Upper lobe of left lung (tissue), 6 donors: ENCODE measurements around the gene TIRAP. TPM values are rescaled to one million over a fixed set of nuclear protein-coding genes. Genes with fewer than 3 reads are reported as not detected.

Source experiments
- ATAC-seq, 2 donors: fragments of 200-7000 bp; cut with Tn5 transposase; one replicate each; pipeline ENCODE4 v1.9.1; 2022; ENCODE audit warnings: mild to moderate bottlenecking in 2 of 2, moderate library complexity in 2 of 2; ENCODE audit not compliant: low FRiP score in 2 of 2
- DNase-seq, 2 donors: peaks; one replicate each; pipeline ENCODE4 v3.0.0-alpha.2; 2019 to 2020
- H3K27ac ChIP-seq, 4 donors: fragments of 200-600 bp; sonication (generic); one replicate each; pipeline ENCODE4 v1.5.1; 2016 to 2019
- H3K27me3 ChIP-seq, 4 donors: fragments of 200-600 bp; sonication (generic); one replicate each; pipeline ENCODE4 v1.5.1; 2017 to 2019
- H3K36me3 ChIP-seq, 4 donors: fragments of 200-600 bp; sonication (generic); one replicate each; pipeline ENCODE4 v1.5.1; 2016 to 2019
- H3K4me1 ChIP-seq, 4 donors: fragments of 200-600 bp; sonication (generic); one replicate each; pipeline ENCODE4 v1.5.1; 2018 to 2019
- H3K4me3 ChIP-seq, 4 donors: fragments of 200-600 bp; sonication (generic); one replicate each; pipeline ENCODE4 v1.5.1; 2017 to 2019; ENCODE audit warnings: mild to moderate bottlenecking in 2 of 4, moderate library complexity in 1 of 4
- H3K9me3 ChIP-seq, 4 donors: fragments of 200-600 bp; sonication (generic); one replicate each; pipeline ENCODE4 v1.5.1; 2018 to 2019
- CTCF ChIP-seq, 6 experiments: fragments of 450-650 bp in 4 of 6; fragments of 200-600 bp in 2 of 6; sonication (generic) in 2 of 6; IDR thresholded peaks; one replicate each; pipeline ENCODE4 v1.5.1; 2016 to 2019; ENCODE audit warnings: antibody characterized with exemption in 6 of 6
- EP300 ChIP-seq, 4 donors: sonication (generic); formaldehyde crosslinking; IDR thresholded peaks; one replicate each; pipeline ENCODE4 v1.5.1; 2017; ENCODE audit warnings: antibody characterized with exemption in 4 of 4, control low read depth in 2 of 4
- POLR2A ChIP-seq, 4 donors: fragments of 450-650 bp; IDR thresholded peaks; one replicate each; pipeline ENCODE4 v1.5.1; 2016 to 2017; ENCODE audit warnings: antibody characterized with exemption in 4 of 4, mild to moderate bottlenecking in 2 of 4
- POLR2AphosphoS5 ChIP-seq, 2 donors: sonication (generic); formaldehyde crosslinking; IDR thresholded peaks; one replicate each; pipeline ENCODE4 v1.5.1; 2017; ENCODE audit warnings: antibody characterized with exemption in 2 of 2
- WGBS, 2 donors: methylation state at CpG; one replicate each; pipeline ENCODE4 v1.1.5; 2017 to 2018; 5-methylcytosine and 5-hydroxymethylcytosine counted together
- total RNA-seq, 6 donors: library from RNA; depleted of rRNA in 4 of 6; stranded (reverse); fragments of >200 nt in 4 of 6; gene quantifications; one replicate each; pipeline versions ENCODE4 v1.1.0 to v1.2.1, GENCODE V29; 2016 to 2021
- donor health status: DM: no; HTN: no; CAD: no; lungs with moderate emphysema.
- donor health status: DM: no; HTN: yes; CAD: no; lungs with severe emphysema.

TIRAP gene
- total RNA-seq, 6 donors from 2014 or later, result 9.3 to 14.8 (median 11.6) TPM

GRCh38 chr11:126328444-126328843 is 45.6 kb downstream of the TIRAP start:
- no peaks in the 10 kb centered on the region for H3K9me3 ChIP-seq
- TF ChIP-seq CTCF (IDR thresholded peaks at IDR 0.05) (no peak), POLR2A (IDR thresholded peaks at IDR 0.05) (no peak), EP300 (IDR thresholded peaks at IDR 0.05) (no peak), POLR2AphosphoS5 (IDR thresholded peaks at IDR 0.05) (no peak)
- DNase-seq, result no peak
- H3K4me3 ChIP-seq, result no peak overlapping the region
- 93 to 96% methylated on average over 5 to 12 of the region's 12 CpGs for WGBS, 2 donors
- H3K27me3 ChIP-seq, result no peaks in the 10 kb centered on the region
- peaks cover 0 to 20% (median 6%) of the 10 kb centered on the region in 4 donors for H3K36me3 ChIP-seq
- H3K27ac ChIP-seq, result no peak overlapping the region
- no peaks in the 10 kb centered on the region for H3K4me1 ChIP-seq
- no peak for ATAC-seq

GRCh38 chr11:126328938-126329643 is 46.2 kb downstream of the TIRAP start:
- H3K4me3 ChIP-seq, result no peak overlapping the region
- H3K4me1 ChIP-seq, result no peaks in the 10 kb centered on the region
- H3K36me3 ChIP-seq, result peaks cover 0 to 18% (median 6%) of the 10 kb centered on the region in 4 donors
- no peaks in the 10 kb centered on the region for H3K9me3 ChIP-seq
- H3K27me3 ChIP-seq, result no peaks in the 10 kb centered on the region
- no peak for TF ChIP-seq POLR2AphosphoS5 (IDR thresholded peaks at IDR 0.05)
- TF ChIP-seq POLR2A (IDR thresholded peaks at IDR 0.05), result no peak
- no peak for TF ChIP-seq CTCF (IDR thresholded peaks at IDR 0.05)
- TF ChIP-seq EP300 (IDR thresholded peaks at IDR 0.05), result no peak
- DNase-seq (no peak), ATAC-seq (no peak)
- 72 to 79% methylated on average over 7 to 9 of the region's 9 CpGs for WGBS, 2 donors
- H3K27ac ChIP-seq, result no peak overlapping the region

GRCh38 chr11:126329644-126330211 is 46.8 kb downstream of the TIRAP start:
- Histone ChIP-seq H3K4me3 (no peak overlapping the region), H3K9me3 (no peaks in the 10 kb centered on the region), H3K27me3 (no peaks in the 10 kb centered on the region), H3K36me3 (peaks cover 0 to 15% (median 6%) of the 10 kb centered on the region in 4 donors), H3K4me1 (no peaks in the 10 kb centered on the region), H3K27ac (no peak overlapping the region)
- no peak for DNase-seq
- ATAC-seq, result no peak
- TF ChIP-seq EP300 (IDR thresholded peaks at IDR 0.05) (no peak), POLR2AphosphoS5 (IDR thresholded peaks at IDR 0.05) (no peak), CTCF (IDR thresholded peaks at IDR 0.05) (no peak), POLR2A (IDR thresholded peaks at IDR 0.05) (no peak)
- 81 to 86% methylated on average over 11 of the region's 11 CpGs for WGBS, 2 donors

GRCh38 chr11:126331286-126331685 is 48.4 kb downstream of the TIRAP start:
- ATAC-seq, result no peak
- peaks cover 0 to 15% (median 6%) of the 10 kb centered on the region in 4 donors for H3K36me3 ChIP-seq
- 92 to 97% methylated on average over 7 to 13 of the region's 13 CpGs for WGBS, 2 donors

More at GRCh38 chr11:126331286-126331685, 48.4 kb downstream of the TIRAP start:
- H3K9me3 ChIP-seq, result no peaks in the 10 kb centered on the region
- H3K4me3 ChIP-seq, result no peak overlapping the region
- TF ChIP-seq POLR2A (IDR thresholded peaks at IDR 0.05) (no peak), EP300 (IDR thresholded peaks at IDR 0.05) (no peak), CTCF (IDR thresholded peaks at IDR 0.05) (no peak), POLR2AphosphoS5 (IDR thresholded peaks at IDR 0.05) (no peak)
- no peak overlapping the region for H3K27ac ChIP-seq
- DNase-seq, result no peak
- no peaks in the 10 kb centered on the region for H3K4me1 ChIP-seq
- no peaks in the 10 kb centered on the region for H3K27me3 ChIP-seq
